ENCODE data around the gene ZSCAN23. TPM values are rescaled to one million over a fixed set of nuclear protein-coding genes. Genes with fewer than 3 reads are reported as not detected.
A peak's percentile ranks its signal among the peaks of the same experiment; 100 is the strongest.

ZSCAN23 gene
- total and polyA plus RNA-seq, 9 of the 15 experiments (the other 6 are each of a cell fraction or from before 2014, with no cell fraction given): 0.05 to 0.29 (median 0.21) TPM; not detected in 1

DNA sequence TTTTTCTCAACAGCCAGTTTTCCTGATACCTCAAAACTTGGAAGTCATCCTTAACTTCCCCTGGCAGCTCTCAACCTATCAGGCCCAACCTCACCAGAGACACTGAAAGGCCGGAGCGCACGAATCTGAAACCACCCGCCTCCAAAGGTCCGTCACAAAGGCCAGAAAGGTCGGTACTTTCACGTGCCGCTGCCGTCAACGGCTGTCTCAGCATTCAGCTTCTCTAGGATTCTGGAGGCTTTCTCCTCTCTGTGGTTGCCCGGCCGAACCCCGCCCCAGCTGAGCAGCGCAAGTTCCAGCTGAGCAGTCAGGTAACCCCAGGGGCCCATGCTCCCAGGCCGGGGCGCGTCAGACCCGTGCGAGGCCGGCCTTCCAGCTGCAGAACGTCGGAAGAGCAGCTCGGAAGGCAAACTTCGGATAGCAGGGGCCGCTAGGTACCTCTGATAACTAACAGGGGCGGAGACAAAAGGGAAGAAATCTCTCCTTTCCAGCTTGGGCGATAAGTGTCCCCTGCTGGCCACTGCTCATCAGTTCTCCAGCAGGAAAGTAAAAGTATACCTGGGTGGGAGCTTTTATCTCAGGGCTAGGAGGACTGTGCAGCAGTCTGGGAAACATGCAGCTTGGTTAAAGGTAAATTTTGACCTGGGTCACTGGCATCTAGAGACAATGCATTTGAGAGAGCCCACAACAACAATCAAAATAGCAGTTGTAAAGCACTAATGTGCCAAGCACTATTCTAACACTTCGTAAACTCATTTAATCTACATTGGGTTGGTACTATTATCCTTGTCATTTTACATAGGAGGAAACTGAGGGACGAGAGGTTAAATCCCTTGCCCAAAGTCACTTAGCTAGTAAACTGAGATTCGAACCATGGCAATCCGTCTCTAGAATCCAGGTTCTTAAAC, 59.8 kb downstream of the ZSCAN23 start:
- BruUV-seq (replicated peaks): no TSS peak
- peaks cover 18% of the 10 kb centered on the region for H3K9me3 ChIP-seq (replicated peaks; ENCODE audit: control insufficient read depth, insufficient read depth, low read depth, low read length)
- H3K9ac ChIP-seq (ENCODE audit: insufficient read depth in 1 of 2, low read depth in 2 of 2, low read length in 2 of 2): peak overlapping the region; percentile 42 to 57
- H3K4me2 ChIP-seq (ENCODE audit: insufficient read depth, low read length): peak overlapping the region; percentile 63
- peaks cover 78% of the 10 kb centered on the region for H3K79me2 ChIP-seq (ENCODE audit: control insufficient read depth, insufficient read depth, low read length)
- POLR2A ChIA-PET: interaction anchor here (0.6 to 1.4 kb wide), 8 partner anchors 8 to 559 kb away, joined by 3 to 5 read pairs (median 3); partner anchors contain the start of gene ZKSCAN8
- FAIRE-seq (peak; percentile 80), ATAC-seq (peak; percentile 93), DNase-seq (ENCODE audit: extremely low read depth in 1 of 4, low spot score in 3 of 4) (peak; percentile 63 to 86 (median 71))
- H3K27ac ChIP-seq (ENCODE audit: extremely low read depth, low read depth, low read length): peak overlapping the region; percentile 61
- H4K20me1 ChIP-seq (replicated peaks; ENCODE audit: control insufficient read depth, insufficient read depth, low read length): no peaks in the 10 kb centered on the region
- H3K27me3 ChIP-seq (ENCODE audit: control insufficient read depth in 2 of 2, insufficient read depth in 2 of 2, low read length in 2 of 2): no peaks in the 10 kb centered on the region
- WGBS (ENCODE audit: insufficient coverage, low coverage, missing lambda C conversion rate): 43% methylated on average over 31 of the region's 31 CpGs
- peaks cover 4 to 6% of the 10 kb centered on the region in 2 experiments; a peak in 3 of 5 replicates for H3K4me1 ChIP-seq (replicated peaks in 1 of 2; ENCODE audit: control insufficient read depth in 2 of 2, insufficient read depth in 2 of 2, low read length in 2 of 2)
- peak overlapping the region; percentile 31 for H3K4me3 ChIP-seq
- CTCF ChIA-PET (ENCODE audit: low intra/inter-chr PET ratio): no interaction called here
- H3K36me3 ChIP-seq (ENCODE audit: control insufficient read depth, insufficient read depth, low read length): peaks cover 97% of the 10 kb centered on the region
- peak overlapping the region; percentile 22; the same call in 1 of the 2 replicates for H2AFZ ChIP-seq (ENCODE audit: low read depth, low read length)
- intact Hi-C loops (cut with micrococcal nuclease) (no loop called here), in situ Hi-C loops (cut with MboI) (no loop called here)
- H3K9me1 ChIP-seq (ENCODE audit: control insufficient read depth, insufficient read depth, low read length): no peaks in the 10 kb centered on the region
- TF ChIP-seq, protein P1, sequence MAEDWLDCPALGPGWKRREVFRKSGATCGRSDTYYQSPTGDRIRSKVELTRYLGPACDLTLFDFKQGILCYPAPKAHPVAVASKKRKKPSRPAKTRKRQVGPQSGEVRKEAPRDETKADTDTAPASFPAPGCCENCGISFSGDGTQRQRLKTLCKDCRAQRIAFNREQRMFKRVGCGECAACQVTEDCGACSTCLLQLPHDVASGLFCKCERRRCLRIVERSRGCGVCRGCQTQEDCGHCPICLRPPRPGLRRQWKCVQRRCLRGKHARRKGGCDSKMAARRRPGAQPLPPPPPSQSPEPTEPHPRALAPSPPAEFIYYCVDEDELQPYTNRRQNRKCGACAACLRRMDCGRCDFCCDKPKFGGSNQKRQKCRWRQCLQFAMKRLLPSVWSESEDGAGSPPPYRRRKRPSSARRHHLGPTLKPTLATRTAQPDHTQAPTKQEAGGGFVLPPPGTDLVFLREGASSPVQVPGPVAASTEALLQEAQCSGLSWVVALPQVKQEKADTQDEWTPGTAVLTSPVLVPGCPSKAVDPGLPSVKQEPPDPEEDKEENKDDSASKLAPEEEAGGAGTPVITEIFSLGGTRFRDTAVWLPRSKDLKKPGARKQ (CRISPR knock-in tag; IDR thresholded peaks at IDR 0.05): no peak
- TF ChIP-seq SMARCC2 (IDR thresholded peaks at IDR 0.05; ENCODE audit: low read depth): no peak
- TF ChIP-seq, protein P2, sequence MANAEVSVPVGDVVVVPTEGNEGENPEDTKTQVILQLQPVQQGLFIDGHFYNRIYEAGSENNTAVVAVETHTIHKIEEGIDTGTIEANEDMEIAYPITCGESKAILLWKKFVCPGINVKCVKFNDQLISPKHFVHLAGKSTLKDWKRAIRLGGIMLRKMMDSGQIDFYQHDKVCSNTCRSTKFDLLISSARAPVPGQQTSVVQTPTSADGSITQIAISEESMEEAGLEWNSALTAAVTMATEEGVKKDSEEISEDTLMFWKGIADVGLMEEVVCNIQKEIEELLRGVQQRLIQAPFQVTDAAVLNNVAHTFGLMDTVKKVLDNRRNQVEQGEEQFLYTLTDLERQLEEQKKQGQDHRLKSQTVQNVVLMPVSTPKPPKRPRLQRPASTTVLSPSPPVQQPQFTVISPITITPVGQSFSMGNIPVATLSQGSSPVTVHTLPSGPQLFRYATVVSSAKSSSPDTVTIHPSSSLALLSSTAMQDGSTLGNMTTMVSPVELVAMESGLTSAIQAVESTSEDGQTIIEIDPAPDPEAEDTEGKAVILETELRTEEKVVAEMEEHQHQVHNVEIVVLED (CRISPR knock-in tag; IDR thresholded peaks at IDR 0.05): 0 out of 2 replicates have a peak, but pooled peaks have one; percentile 38
- no peak for TF ChIP-seq CBX5 (IDR thresholded peaks at IDR 0.05; ENCODE audit: borderline replicate concordance, low read depth)
- TF ChIP-seq, protein P3, sequence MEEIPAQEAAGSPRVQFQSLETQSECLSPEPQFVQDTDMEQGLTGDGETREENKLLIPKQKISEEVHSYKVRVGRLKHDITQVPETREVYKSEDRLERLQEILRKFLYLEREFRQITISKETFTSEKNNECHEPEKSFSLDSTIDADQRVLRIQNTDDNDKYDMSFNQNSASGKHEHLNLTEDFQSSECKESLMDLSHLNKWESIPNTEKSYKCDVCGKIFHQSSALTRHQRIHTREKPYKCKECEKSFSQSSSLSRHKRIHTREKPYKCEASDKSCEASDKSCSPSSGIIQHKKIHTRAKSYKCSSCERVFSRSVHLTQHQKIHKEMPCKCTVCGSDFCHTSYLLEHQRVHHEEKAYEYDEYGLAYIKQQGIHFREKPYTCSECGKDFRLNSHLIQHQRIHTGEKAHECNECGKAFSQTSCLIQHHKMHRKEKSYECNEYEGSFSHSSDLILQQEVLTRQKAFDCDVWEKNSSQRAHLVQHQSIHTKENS (CRISPR knock-in tag; IDR thresholded peaks at IDR 0.05): no peak
- peak; percentile 77 for TF ChIP-seq CREM (IDR thresholded peaks at IDR 0.05; ENCODE audit: low read depth)
- no peak for TF ChIP-seq GTF2E2 (tag; IDR thresholded peaks at IDR 0.05)
- TF ChIP-seq, protein P4, sequence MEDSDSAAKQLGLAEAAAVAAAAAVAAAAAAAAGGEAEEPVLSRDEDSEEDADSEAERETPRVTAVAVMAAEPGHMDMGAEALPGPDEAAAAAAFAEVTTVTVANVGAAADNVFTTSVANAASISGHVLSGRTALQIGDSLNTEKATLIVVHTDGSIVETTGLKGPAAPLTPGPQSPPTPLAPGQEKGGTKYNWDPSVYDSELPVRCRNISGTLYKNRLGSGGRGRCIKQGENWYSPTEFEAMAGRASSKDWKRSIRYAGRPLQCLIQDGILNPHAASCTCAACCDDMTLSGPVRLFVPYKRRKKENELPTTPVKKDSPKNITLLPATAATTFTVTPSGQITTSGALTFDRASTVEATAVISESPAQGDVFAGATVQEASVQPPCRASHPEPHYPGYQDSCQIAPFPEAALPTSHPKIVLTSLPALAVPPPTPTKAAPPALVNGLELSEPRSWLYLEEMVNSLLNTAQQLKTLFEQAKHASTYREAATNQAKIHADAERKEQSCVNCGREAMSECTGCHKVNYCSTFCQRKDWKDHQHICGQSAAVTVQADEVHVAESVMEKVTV (CRISPR knock-in tag; IDR thresholded peaks at IDR 0.05): 0 out of 2 replicates have a peak, but pooled peaks have one; percentile 22
- TF ChIP-seq CC2D1A (IDR thresholded peaks at IDR 0.05): peak; percentile 89; the same call in 1 of the 2 replicates
- TF ChIP-seq RNF2 (IDR thresholded peaks at IDR 0.05): peak; percentile 82
- TF ChIP-seq BCOR (IDR thresholded peaks at IDR 0.05): no peak
- peak in 1 of 2 experiments; percentile 30; a peak in 1 of 4 replicates for TF ChIP-seq NONO (IDR thresholded peaks at IDR 0.05; ENCODE audit: low read depth in 2 of 2, low read length in 1 of 2)
- peak; percentile 35; the same call in 1 of the 2 replicates for TF ChIP-seq POLR2A (conservative IDR thresholded peaks at IDR 0.05)
- TF ChIP-seq GABPB1 (CRISPR knock-in tag; IDR thresholded peaks at IDR 0.05): peak; percentile 56; the same call in 1 of the 2 replicates
- TF ChIP-seq ZNF79 (CRISPR knock-in tag; IDR thresholded peaks at IDR 0.05; ENCODE audit: low read depth): no peak
